Superior temporal gyrus (tissue), 1 donor: Measurements from ENCODE around the gene DUX4.
"Not testable (repeated sequence)": the region's sequence is repeated elsewhere in the genome, so short reads cannot be mapped to it uniquely, and the experiment has no call there.

Source experiments
- DNase-seq: peaks from one replicate; pipeline ENCODE4 v3.0.0-alpha.2; 2016; ENCODE audit errors: extremely low spot score

DUX4 gene

GRCh38 chr4:190173428-190173827 is at the start of gene DUX4:
TSS of gene DUX4 (plus strand) at chr4:190173774. CDS start at chr4:190173774, 0 bp downstream.
- not testable (repeated sequence) for DNase-seq

GRCh38 chr4:190175436-190175835 is 1.9 kb downstream of the DUX4 start:
- not testable (repeated sequence) for DNase-seq

GRCh38 chr4:190177727-190178605 is 4.4 kb downstream of the DUX4 start:
- DNase-seq: not testable (repeated sequence)

- not testable (repeated sequence) for DNase-seq
Measured at GRCh38 chr4:190178606-190178990, 5.0 kb downstream of the DUX4 start.

- DNase-seq: not testable (repeated sequence)
Measured at GRCh38 chr4:190179030-190179739, 5.6 kb downstream of the DUX4 start.

DNA sequence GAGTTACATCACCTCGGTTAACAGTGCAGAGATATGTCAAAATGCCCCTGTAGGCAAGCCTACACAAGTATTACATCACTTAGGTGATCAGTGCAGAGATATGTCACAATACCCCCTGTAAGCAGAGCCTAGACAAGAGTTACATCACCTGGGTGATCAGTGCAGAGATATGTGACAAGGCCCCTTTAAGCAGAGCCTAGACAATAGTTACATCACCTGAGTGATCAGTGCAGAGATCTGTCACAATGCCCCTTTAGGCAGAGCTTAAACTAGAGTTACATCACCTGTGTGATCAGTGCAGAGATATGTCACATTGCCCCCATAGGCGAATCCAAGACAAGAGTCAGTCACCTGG is 6.1 kb downstream of the DUX4 start:
- DNase-seq: not testable (repeated sequence)

DNA sequence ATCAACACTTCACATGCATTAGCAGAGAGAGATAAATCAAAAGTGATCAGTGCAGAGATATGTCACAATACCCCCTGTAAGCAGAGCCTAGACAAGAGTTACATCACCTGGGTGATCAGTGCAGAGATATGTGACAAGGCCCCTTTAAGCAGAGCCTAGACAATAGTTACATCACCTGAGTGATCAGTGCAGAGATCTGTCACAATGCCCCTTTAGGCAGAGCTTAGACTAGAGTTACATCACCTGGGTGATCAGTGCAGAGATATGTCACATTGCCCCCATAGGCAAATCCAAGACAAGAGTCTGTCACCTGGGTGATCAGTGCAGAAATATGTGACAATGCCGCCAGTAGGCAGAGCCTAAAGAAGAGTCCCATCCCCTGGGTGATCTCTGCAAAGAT is 7.4 kb downstream of the DUX4 start:
- DNase-seq: not testable (repeated sequence)

GRCh38 chr4:190181481-190182100 is 8.0 kb downstream of the DUX4 start:
- DNase-seq: not testable (repeated sequence)

- DNase-seq: not testable (repeated sequence)
Measured at GRCh38 chr4:190203510-190203909, 29.9 kb downstream of the DUX4 start.
